NCI-H1092 treated with DMSO at 0.1 percent for 48 hours (cell line): ENCODE results near the gene TEAD1.
A peak's percentile ranks its signal among the peaks of the same experiment; 100 is the strongest.

Experiments used
- DNase-seq: peaks from one replicate; lab custom pipeline; 2025; lab: John Stamatoyannopoulos, UW

The TEAD1 gene

DNA sequence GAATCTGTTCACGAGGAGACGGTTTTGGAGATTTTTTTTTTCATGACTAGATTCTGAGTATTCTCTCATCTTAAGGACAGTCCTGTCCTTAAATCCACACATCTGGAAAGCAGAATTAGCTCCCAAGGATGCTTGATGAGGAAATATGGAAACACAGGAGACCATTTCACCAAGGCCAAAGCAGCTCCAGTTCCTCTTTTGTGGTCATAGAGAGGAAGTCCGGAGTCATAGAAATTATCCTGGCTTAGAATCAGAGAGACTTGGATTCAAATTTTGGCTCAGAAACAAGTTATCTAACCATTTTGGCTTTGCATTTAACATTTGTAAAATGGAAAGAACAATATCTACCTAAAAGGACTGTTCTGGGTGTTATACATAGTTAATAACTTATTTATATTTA lies 7.3 kb upstream of the TEAD1 start:
- DNase-seq, result no peak

DNA sequence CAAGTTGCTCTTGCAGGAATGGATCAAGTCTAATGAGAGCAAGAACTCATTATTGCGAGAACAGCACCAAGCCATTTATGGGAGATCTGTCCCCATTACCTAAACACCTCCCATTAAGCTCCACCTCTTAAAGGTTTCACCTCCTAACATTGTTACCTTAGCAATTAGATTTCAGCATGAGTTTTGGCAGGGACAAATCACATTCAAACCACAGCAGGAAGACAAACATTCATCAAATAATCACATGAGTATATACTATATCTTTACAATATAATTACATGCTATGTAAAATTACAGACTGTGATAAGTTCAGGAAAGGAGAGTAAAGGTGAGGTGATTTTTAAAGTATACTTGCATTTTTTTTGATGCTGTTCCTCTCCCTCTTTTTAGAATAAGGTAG lies 6.6 kb upstream of the TEAD1 start:
- DNase-seq, result no peak

DNA sequence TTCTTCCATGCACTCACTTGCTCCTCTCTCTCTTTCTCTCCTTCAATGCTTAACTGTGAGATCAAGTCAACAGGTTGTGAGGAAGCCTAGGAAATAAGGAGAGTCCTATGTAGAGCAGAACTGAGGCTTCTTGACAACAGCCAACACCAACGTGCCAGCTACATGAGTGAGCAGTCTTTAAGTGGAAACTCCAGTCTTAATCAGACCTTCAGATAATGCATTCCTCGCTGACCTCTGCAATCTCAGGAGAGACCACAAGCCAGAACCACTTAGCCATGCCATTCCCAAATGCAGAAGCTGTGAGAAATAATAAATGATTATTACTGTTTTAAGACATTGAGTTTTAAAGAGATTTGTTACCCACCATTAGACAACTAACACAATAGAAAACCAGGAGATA lies 6.1 kb upstream of the TEAD1 start:
- no peak for DNase-seq

DNA sequence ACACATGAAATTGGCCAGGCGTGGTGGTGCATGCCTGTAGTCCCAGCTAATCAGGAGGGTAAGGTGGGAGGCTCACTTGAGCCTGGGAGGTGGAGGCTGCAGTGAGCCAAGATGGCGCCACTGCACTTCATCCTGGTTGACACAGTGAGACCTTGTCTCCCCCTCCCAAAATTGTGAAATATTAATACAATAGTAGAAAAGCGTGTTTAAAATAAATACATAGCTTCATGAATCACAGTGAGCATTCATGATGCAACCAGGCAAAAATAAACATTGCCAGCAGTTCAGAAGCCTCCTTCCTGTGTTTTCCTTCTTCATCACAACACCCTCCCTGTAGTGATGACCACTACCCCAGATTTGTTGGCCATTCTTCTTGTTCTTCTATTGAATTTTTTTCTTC lies 4.3 kb upstream of the TEAD1 start:
- no peak for DNase-seq

DNA sequence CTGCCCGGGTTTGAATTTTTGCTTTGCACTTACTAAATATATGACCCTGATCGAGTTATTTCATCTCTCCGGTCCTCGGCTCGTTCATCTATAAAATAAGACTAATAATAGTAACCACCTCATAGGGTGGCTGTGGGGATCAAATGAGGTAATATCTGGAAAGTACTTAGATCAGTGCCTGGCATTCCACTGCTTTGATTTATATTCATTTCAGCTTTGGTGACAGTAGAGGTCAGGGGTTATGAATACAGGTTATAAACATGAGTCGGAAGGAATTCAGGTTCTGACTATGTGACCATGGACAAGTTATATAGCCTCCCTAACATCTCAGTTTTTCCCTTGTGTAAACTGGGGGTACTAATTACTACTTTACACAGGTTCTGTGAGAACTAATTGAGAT lies 2.9 kb upstream of the TEAD1 start:
- no peak for DNase-seq

DNA sequence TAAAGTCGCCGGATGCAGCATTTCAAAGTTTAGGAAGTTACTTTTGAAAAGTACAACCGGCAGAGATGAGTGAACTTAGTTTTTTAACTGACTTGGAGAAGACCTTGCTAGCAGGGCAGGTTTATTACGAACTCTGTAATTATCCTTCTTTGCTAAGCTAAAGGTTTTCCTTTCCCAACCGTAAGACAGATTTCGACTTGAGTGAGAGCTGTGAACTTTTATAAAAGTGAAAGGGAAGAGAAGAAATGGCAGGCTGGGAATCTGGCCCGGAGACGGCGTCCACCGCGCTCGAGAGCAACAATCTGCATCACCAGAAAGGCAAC lies 659 bp upstream of the TEAD1 start:
- DNase-seq, result no peak

DNA sequence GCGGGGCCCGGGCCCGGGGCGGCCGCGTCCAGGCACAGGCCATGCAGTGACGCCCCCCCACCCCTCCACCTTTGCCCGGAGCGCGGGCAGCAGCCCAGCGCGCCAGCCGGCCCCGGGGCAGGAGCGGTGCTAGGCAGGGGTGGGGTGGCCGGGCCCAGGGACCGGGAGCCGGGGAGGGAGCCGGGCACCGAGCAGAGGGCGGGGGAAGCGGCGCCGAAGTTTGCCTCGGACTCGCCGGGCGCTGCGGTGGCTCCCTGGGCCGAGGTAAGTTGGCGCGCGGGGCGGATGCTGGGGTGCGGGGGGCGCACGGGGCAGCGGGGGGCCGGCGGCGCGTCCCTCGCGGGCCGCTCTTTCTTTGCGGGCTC lies 332 bp downstream of the TEAD1 start:
- no peak for DNase-seq

DNA sequence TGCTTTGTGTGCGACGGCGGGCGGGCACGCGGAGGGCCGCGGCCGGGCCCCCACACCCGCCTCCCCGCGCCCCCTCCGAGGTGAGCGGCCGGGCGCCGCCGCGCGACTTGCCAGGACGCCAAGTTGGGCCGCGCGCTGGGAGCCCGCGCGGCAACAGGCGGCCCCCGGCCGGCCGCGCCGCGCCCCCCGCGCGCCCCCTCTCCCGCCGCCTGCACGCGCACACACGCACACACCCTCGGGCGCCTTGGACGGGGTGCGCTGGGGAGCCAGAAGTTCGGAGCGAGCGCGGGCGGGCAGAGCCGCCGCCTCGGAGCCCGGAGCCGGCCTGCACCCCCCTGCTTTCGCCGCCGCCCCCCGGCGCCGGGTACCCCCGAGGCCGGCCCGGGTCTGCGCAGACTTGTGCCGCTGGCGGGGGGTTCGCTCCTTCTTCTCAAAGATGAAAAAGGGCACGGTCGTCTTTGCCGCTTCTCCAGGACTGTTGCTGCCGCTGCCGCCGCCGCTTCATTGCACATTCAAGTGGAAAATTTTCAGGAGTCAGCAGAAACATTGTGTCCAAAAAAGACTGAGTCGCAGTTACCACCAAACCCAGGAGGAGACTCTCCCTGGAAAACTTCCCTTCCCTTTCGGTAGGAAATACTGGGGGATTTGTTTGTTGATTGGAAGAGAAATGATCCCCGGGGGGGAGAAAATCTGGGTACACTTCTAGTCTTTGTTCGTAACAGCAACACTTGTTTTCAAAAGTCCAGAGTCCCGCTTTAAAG lies 895 bp downstream of the TEAD1 start:
- DNase-seq, result peak; percentile 53

DNA sequence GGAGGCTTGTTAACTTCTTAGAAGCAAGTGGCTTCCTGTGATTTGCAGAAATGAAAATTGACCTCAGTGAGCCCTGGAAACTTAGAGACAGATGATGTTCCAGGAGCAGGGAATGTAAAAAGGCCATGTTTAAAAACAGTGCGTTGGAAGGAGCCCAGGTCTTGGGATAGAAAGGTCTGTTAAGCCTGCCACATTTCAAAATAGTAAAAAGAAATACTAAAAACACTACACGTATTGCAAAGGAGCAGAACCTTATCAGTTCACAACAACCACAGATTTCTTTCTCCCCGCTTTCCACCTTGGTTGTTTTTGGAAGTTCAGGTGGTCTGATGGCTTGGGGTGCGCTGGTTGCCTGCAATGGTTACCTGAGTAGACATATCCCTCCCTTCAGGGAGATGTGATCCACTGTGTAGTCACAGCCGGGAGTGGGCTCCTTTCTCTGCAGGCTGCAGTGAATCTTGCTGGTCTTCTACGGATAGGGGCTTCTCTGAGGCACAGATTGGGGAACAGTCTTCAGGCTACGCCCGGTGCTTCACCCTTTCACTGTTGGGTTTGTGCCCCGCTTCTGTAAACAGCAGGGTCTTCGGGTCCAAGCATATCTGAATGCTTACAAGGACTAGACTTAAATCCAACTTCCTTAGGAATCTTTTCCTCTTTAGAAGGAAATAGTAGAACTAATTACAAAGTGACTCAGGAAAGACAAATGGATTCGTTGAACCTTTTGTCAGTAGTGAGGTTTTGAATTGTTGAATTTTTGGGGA lies 1.9 kb downstream of the TEAD1 start:
- DNase-seq, result peak; percentile 53

DNA sequence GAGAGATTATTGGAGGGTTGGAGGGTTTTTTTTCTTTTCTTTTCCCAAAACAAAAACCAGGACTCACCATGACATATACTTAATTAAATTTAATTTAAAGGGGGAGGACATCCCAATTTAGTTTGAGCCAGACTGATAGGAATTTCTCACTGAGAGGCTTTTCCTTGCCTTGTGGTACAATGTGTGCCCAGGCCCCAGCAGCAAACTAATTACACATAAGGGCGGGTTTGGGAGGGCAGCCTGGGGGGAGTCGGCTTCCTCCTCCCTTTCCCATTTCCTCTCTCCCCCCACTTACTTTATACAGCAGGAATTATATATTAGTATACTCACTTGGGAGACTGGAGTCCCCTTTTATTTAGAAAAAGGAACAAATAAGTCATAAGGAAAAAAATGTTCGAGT lies 2.9 kb downstream of the TEAD1 start:
- peak; percentile 35 for DNase-seq

DNA sequence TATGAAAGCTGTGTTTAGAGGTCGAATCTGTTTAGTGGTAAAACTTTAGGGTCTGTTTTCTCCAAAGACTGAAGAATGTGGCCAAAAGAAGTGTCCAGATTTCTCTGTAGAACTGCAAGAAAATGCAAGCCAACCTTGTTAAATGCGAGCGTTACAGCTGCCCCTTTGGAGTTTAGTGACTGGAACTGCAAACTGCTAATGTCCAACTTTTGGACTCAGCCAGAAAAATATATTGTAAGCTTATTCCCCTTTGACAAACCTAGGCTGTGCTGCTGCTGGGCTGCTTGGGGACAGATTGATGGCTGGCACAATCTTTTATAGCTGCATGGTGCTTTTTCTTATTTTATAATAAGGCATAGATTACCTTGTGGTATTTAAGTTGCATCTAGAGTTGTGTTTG lies 3.9 kb downstream of the TEAD1 start:
- DNase-seq, result no peak

DNA sequence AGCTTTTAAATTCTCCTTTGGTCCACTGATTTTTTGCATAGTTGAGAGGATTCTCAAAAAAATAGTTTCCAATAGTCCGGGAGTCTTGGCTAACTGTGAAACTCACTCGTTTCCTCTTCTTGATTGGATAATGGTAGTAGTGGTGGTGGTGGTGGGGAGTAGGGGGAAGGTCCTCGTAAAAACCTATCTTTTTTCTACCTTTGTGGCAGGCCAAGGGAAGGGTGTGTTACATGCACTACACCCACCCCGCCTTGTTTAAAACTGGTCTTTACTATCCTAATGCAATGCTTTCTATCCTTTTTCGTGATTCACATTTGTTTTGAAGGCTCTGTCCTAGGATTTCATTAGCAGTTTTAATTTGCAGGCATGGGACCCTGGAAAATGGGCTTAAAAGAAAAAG lies 4.8 kb downstream of the TEAD1 start:
- no peak for DNase-seq

DNA sequence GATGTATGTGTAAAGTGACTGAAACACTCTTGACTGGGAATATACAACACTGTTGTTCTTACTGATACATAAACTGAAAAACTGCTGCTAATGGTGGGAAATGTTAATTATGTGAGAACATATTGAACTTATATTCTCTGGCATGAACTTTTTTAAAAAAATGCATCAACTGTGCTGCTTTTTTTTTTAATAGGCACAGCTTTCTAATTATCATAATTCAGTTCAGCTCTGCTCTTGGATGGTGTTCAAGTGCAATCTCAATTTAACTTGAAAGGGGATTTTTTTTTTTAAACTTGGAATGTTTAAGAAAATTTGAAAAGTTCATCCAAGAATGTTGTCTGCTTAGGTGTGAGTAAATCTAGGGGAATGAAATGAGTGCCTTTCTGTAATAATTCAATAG lies 5.2 kb downstream of the TEAD1 start:
- DNase-seq, result no peak

DNA sequence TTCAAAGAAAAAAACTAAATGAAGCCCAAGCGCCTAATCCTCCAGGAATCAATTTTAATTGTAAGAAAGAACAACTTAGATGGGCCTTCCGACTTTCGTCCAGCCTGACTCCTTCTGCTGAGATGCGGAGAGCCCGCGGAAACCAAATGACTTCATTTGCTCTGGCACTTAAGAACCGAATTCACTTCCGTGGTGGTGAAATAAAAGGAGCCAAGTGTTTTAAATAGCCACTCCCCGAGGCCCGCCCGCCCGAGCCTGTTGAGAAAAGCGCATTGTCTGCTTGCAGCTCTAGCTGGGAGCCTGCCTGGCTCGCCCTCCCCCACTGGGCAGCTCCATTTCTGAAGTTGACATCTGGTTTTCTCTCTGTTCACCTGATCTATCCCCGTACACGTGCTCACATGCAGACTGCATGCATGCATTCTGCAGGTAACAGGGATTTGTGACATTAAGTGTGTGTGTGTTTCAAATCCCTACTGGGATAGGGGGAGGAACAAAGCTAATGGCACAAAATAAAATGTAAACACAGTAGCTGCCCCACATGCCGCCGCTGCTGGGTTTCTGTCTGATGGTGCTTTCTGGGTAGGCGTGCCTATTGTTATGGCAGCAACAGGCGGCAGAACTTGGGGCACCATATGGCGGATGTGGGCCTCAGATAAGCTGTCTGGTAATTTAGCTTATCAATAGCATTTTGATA lies 6.2 kb downstream of the TEAD1 start:
- DNase-seq, result peak; percentile 84

DNA sequence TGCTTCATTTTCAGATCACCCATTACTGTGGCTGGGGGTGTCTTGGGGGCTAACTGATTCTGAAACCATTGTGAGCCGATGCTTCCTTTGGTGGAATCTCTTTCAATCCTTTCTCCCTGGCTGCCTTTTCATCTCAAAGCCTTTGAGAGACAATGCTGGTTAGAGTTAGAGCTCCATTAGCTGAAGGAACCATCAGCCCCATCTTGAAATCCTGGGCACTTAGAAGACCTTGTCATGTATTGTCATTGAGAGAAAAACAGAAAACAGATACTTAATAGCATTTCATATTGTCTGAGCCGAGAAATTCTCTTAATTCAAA lies 6.7 kb downstream of the TEAD1 start:
- DNase-seq, result no peak

DNA sequence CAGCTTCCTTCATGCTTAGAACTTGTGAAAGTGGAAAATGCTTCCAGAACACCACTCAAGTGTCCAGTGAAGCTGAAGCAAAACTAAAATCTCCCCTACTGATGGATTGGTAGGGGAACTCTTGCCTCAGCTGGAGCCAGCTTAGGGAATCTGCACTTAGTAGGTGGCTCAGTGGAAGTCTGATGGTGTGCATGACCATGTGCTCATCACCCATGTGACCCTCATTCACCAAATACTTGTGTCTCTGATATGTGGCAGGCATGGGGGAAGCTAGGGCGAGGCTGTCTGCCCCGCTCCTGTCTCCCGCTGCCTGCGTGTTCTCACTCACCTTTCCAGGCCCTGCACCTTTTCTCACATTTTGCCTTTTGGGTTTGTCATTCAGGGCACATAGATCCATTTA lies 7.2 kb downstream of the TEAD1 start:
- DNase-seq, result no peak

DNA sequence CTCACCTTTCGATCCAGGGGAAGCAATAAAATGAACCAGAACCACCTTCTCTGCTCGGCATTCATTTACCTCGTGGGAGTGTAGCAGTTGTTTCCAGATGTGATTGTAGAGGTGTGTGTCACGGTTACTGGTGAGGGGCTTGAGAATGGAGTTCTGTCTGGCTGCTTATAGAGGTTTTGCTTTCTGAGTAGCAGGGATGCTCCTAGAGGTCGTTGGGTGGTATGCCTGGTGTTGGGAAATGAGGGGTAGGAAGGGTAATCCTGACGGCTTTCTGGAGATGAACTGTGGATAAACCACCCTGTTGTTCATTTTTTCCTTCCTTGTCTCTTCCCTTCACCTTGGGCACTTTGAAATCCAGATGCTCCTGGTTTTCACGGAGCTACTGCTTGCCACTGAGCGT lies 8.1 kb downstream of the TEAD1 start:
- no peak for DNase-seq

DNA sequence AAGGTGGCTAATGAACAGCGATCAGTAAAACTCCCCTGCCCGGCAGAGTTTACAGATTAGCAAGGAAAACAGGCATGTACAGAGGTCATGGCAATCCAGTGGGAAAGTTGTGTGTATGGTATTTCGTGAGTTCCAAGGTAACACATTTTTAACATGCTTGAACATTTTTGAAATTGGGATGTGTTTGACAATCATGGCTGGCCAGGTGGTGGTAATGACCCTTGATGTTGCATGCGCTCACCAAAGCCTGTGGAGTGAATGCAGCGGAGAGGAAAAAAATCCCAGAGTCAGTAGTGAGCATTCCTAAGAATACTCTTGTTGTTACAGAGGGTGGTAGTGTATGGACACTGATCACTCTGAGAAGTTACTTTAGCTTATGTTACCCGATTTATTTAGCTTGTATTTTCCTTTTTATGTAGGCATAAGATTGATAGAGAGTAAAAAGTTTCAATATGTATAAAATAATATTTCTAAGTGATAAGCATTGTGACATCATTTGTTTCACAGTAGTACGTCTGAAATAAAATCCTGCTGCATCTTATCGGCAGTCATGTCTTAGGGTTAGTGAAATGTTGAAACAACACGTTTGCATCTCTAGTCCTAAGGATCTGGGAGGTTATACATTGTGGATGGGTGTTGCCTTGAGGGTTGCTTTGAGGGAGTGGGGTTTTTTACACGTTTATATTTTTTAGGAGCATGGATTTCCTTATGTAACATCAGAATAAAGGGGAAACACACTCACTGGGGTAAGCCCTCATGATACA lies 8.7 kb downstream of the TEAD1 start:
- no peak for DNase-seq

DNA sequence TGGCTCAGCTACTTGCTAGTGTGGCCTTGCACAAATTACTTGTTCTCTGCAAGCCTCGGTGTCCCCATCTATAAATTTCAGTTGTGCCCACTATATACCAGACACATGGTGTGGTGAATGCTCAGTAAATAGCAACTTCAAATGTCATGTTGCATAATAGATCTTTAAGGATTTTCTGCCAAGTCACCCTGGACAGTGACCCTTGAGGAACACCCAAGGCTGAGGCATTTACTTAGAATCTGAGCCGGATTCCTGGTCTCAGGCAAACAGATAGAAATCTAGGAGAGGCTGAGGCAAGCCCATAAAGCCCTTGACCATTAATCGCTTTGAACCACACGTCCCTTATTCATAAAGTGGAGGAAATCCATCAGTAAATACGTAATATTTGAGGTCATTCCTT lies 9.7 kb downstream of the TEAD1 start:
- no peak for DNase-seq

DNA sequence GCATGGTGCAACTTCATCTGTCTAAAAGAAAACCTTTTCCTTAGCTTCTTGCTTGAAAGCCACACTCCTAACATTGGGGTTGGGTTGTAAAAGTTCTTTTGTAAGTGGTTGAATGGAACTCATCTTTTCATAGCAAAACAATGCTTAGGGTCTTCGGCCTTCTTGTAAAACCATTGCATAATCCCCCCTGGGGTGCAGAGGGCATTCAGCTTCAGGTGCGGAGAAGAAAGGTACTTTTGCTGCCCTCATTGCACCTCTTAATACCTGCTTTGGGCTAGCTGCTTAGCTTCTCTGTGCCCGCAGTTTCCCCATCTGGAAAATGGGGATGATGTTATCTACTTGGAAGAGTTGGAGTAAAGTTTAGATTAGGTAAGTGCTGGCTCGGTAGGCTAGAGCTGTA lies 10.1 kb downstream of the TEAD1 start:
- no peak for DNase-seq

DNA sequence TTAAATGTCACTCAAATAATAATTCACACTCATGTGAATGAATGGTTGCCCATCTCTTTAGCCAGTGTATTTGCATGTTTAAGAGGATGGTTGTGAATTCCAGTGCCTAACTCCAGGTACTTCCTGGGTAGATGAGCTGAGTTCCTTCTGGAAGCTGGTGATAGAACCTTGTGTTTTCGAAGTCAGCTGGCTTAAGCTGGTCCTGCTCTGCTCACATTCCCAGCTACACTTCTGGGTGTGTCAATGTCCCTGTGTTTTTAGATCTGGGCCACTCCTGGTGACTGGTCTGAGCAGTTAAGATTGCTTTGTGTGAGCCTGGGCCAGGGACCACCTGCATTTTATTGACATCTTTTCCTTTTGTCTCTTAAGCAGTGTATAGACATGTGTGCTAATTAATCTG lies 10.6 kb downstream of the TEAD1 start:
- no peak for DNase-seq

DNA sequence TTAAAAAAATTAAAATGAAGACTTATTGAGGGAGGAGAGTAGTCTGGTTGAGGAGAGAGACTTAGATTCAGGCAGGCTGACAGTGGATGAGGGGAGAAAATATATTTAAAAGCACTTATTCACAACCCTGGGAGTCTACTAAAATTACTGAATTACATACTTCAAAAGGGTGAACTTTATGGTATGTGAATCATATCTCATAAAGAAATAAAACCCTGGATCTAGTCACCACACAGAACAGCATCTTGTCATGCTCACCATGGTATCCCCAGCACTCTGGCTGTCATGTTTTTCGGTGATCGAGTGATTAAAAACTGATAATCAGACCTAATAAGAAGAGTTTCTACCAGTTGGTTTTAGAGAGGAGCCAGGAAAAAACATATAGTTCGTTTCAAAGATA lies 11.0 kb downstream of the TEAD1 start:
- no peak for DNase-seq
